ENCODE measurements around the gene ATG4A. TPM values are rescaled to one million over a fixed set of nuclear protein-coding genes. Genes with fewer than 3 reads are reported as not detected.

The ATG4A gene
- polyA plus RNA-seq, 3 donors, result 6.6 to 16.8 (median 16.6) TPM

- Mint-ChIP-seq H3K4me3 (no peak overlapping the region), H3K9me3 (no peaks in the 10 kb centered on the region), H3K27me3 (ENCODE audit: low read depth in 3 of 3) (peaks cover 0 to 1% (median 0%) of the 10 kb centered on the region in 3 donors), H3K27ac (no peak overlapping the region), H3K4me1 (no peaks in the 10 kb centered on the region), H3K36me3 (peaks cover 39 to 44% of the 10 kb centered on the region in 2 donors)
- TF ChIP-seq, protein P1, sequence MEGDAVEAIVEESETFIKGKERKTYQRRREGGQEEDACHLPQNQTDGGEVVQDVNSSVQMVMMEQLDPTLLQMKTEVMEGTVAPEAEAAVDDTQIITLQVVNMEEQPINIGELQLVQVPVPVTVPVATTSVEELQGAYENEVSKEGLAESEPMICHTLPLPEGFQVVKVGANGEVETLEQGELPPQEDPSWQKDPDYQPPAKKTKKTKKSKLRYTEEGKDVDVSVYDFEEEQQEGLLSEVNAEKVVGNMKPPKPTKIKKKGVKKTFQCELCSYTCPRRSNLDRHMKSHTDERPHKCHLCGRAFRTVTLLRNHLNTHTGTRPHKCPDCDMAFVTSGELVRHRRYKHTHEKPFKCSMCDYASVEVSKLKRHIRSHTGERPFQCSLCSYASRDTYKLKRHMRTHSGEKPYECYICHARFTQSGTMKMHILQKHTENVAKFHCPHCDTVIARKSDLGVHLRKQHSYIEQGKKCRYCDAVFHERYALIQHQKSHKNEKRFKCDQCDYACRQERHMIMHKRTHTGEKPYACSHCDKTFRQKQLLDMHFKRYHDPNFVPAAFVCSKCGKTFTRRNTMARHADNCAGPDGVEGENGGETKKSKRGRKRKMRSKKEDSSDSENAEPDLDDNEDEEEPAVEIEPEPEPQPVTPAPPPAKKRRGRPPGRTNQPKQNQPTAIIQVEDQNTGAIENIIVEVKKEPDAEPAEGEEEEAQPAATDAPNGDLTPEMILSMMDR (IDR thresholded peaks at IDR 0.05), result no peak
- no peaks in the 10 kb centered on the region for H3K79me2 ChIP-seq (ENCODE audit: insufficient read depth, low read length)
- H3K9ac ChIP-seq (ENCODE audit: insufficient read depth, low read length, poor library complexity, severe bottlenecking), result no peak overlapping the region
- H3K27me3 ChIP-seq (ENCODE audit: control insufficient read depth in 2 of 2, insufficient read depth in 2 of 2, low read length in 2 of 2), result no peaks in the 10 kb centered on the region
- no peaks in the 10 kb centered on the region for H3K4me1 ChIP-seq (ENCODE audit: control insufficient read depth in 1 of 2, insufficient read depth in 2 of 2, low read length in 2 of 2)
- no peak overlapping the region for H2AFZ ChIP-seq (ENCODE audit: insufficient read depth, low read depth, low read length, poor library complexity, severe bottlenecking)
- no peaks in the 10 kb centered on the region for H3K9me3 ChIP-seq (replicated peaks in 1 of 2; ENCODE audit: control insufficient read depth in 1 of 2, insufficient read depth in 1 of 2, low read length in 2 of 2)
- no peak overlapping the region for H3K27ac ChIP-seq (ENCODE audit: low read depth in 1 of 2, low read length in 2 of 2)
- no CpG with 5 or more reads among the region's 8 CpGs for WGBS (ENCODE audit: insufficient coverage)
- no peak overlapping the region for H3K4me3 ChIP-seq (replicated peaks in 1 of 3; ENCODE audit: low read depth in 2 of 3, low read length in 3 of 3)
- peaks cover 24 to 54% of the 10 kb centered on the region in 2 donors for H3K36me3 ChIP-seq (replicated peaks in 1 of 2; ENCODE audit: control insufficient read depth in 1 of 2, insufficient read depth in 2 of 2, low read length in 2 of 2)
- H4K20me1 ChIP-seq (ENCODE audit: insufficient read depth, low read length), result no peaks in the 10 kb centered on the region
- intact Hi-C loops (cut with micrococcal nuclease), result no loop called here
- H3K4me2 ChIP-seq (replicated peaks; ENCODE audit: extremely low read depth, low read length, poor library complexity, severe bottlenecking), result no peak overlapping the region
- DNase-seq, result no peak
These were observed 40.5 kb downstream of the ATG4A start for GRCh38 chrX:108132034-108132433.

DNA sequence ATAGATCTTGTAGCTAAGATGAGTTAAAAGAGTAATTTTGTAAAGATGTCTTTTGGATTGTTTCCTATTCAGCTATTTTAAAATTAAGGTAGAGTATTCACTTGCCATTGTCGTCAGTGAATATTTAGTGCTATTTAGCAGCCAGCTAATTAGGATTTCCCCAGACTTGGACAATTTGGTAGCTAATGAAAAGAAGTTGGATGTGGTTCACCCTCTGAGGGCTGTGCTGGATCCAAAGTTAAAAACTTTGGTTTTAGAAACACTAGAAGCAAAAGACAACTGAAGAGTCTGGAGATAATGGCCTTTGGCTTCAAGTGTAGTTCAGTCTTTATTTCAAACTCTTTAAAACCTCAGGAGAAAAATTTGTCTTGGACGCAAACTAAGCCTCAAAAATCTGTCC lies 41.3 kb downstream of the ATG4A start:
- Histone ChIP-seq H3K36me3 (replicated peaks in 1 of 2; ENCODE audit: control insufficient read depth in 1 of 2, insufficient read depth in 2 of 2, low read length in 2 of 2) (peaks cover 26 to 55% of the 10 kb centered on the region in 2 donors), H3K27me3 (ENCODE audit: control insufficient read depth in 2 of 2, insufficient read depth in 2 of 2, low read length in 2 of 2) (no peaks in the 10 kb centered on the region)

More for the DNA sequence above, 41.3 kb downstream of the ATG4A start:
- Mint-ChIP-seq H3K4me1 (no peaks in the 10 kb centered on the region), H3K4me3 (no peak overlapping the region), H3K9me3 (no peaks in the 10 kb centered on the region), H3K27ac (no peak overlapping the region), H3K36me3 (peaks cover 44 to 45% of the 10 kb centered on the region in 2 donors), H3K27me3 (ENCODE audit: low read depth in 3 of 3) (peaks cover 0 to 3% (median 1%) of the 10 kb centered on the region in 3 donors)
- 100% methylated on average over 1 of the region's 2 CpGs for WGBS (ENCODE audit: insufficient coverage)
- Histone ChIP-seq H3K4me3 (replicated peaks in 1 of 3; ENCODE audit: low read depth in 2 of 3, low read length in 3 of 3) (no peak overlapping the region), H2AFZ (ENCODE audit: insufficient read depth, low read depth, low read length, poor library complexity, severe bottlenecking) (no peak overlapping the region), H3K9me3 (replicated peaks in 1 of 2; ENCODE audit: control insufficient read depth in 1 of 2, insufficient read depth in 1 of 2, low read length in 2 of 2) (no peaks in the 10 kb centered on the region), H3K79me2 (ENCODE audit: insufficient read depth, low read length) (no peaks in the 10 kb centered on the region), H3K27ac (ENCODE audit: low read depth in 1 of 2, low read length in 2 of 2) (no peak overlapping the region), H3K4me1 (ENCODE audit: control insufficient read depth in 1 of 2, insufficient read depth in 2 of 2, low read length in 2 of 2) (no peaks in the 10 kb centered on the region), H3K9ac (ENCODE audit: insufficient read depth, low read length, poor library complexity, severe bottlenecking) (no peak overlapping the region), H3K4me2 (replicated peaks; ENCODE audit: extremely low read depth, low read length, poor library complexity, severe bottlenecking) (no peak overlapping the region), H4K20me1 (ENCODE audit: insufficient read depth, low read length) (no peaks in the 10 kb centered on the region)
- TF ChIP-seq, protein P1 (IDR thresholded peaks at IDR 0.05), result no peak
- intact Hi-C loops (cut with micrococcal nuclease), result no loop called here
- no peak for DNase-seq

All from CD14-positive monocyte (primary cell).